SK-N-SH treated with all-trans-retinoic acid at 6 μM for 48 hours (cell line): ENCODE data around the gene PCMT1.

ENCODE experiments used
- ATAC-seq: fragments of 200-7000 bp; cut with Tn5 transposase; 3 replicates; pipeline ENCODE4 v1.9.1; 2020; ENCODE audit warnings: mild to moderate bottlenecking, moderate library complexity
- ARNTL ChIP-seq: fragments of 450-650 bp; formaldehyde crosslinking; IDR thresholded peaks from 2 replicates; pipeline ENCODE4 v1.5.0; 2020; ENCODE audit warnings: low read depth, mild to moderate bottlenecking, moderate library complexity, borderline replicate concordance
- BACH2 ChIP-seq: fragments of 250-450 bp; sonication (Bioruptor Pico); IDR thresholded peaks from 2 replicates; pipeline ENCODE4 v1.9.0; 2021; ENCODE audit warnings: mild to moderate bottlenecking, borderline replicate concordance
- CREB5 ChIP-seq: fragments of 250-450 bp; sonication (Bioruptor Pico); IDR thresholded peaks from 2 replicates; pipeline ENCODE4 v1.5.1; 2020; ENCODE audit warnings: low read depth, mild to moderate bottlenecking, moderate library complexity
- CSDC2 ChIP-seq: fragments of 250-450 bp; sonication (Bioruptor Pico); IDR thresholded peaks from 2 replicates; pipeline ENCODE4 v1.5.0; 2020; ENCODE audit warnings: mild to moderate bottlenecking, moderate library complexity
- ESRRG ChIP-seq: fragments of 250-450 bp; sonication (Bioruptor Pico); IDR thresholded peaks from 2 replicates; pipeline ENCODE4 v1.6.1; 2021; ENCODE audit warnings: mild to moderate bottlenecking
- GLIS3 ChIP-seq: fragments of 250-450 bp; sonication (Bioruptor Pico); IDR thresholded peaks from 2 replicates; pipeline ENCODE4 v1.5.0; 2020; ENCODE audit warnings: mild to moderate bottlenecking, moderate library complexity
- OSR1 ChIP-seq: fragments of 250-450 bp; sonication (Bioruptor Pico); IDR thresholded peaks from 2 replicates; pipeline ENCODE4 v1.8.0; 2022; ENCODE audit warnings: moderate library complexity, mild to moderate bottlenecking, inconsistent platforms
- PATZ1 ChIP-seq: fragments of 250-450 bp; sonication (Bioruptor Pico); IDR thresholded peaks from 2 replicates; pipeline ENCODE4 v1.8.0; 2020; ENCODE audit warnings: mild to moderate bottlenecking, moderate library complexity, borderline replicate concordance
- POU6F1 ChIP-seq: fragments of 250-450 bp; sonication (Bioruptor Pico); IDR thresholded peaks from 2 replicates; pipeline ENCODE4 v1.8.0; 2021; ENCODE audit warnings: low read depth, mild to moderate bottlenecking, moderate library complexity, borderline replicate concordance
- PPARA ChIP-seq: fragments of 250-450 bp; sonication (Bioruptor Pico); IDR thresholded peaks from 2 replicates; pipeline ENCODE4 v1.5.0; 2020; ENCODE audit warnings: mild to moderate bottlenecking, borderline replicate concordance
- SNAI2 ChIP-seq: fragments of 250-450 bp; sonication (Bioruptor Pico); IDR thresholded peaks from 2 replicates; pipeline ENCODE4 v1.5.0; 2020; ENCODE audit warnings: mild to moderate bottlenecking, moderate library complexity
- TCF4 ChIP-seq: fragments of 250-450 bp; sonication (Bioruptor Pico); IDR thresholded peaks from 2 replicates; pipeline ENCODE4 v1.8.0; 2021; ENCODE audit warnings: mild to moderate bottlenecking, moderate library complexity, borderline replicate concordance
- TOX ChIP-seq: fragments of 250-450 bp; sonication (Bioruptor Pico); IDR thresholded peaks from 2 replicates; pipeline ENCODE4 v1.8.0; 2021; ENCODE audit warnings: mild to moderate bottlenecking, moderate library complexity, borderline replicate concordance
- TSHZ2 ChIP-seq: fragments of 250-450 bp; sonication (Bioruptor Pico); IDR thresholded peaks from 2 replicates; pipeline ENCODE4 v1.5.0; 2020; ENCODE audit warnings: mild to moderate bottlenecking, moderate library complexity
- ZC3H10 ChIP-seq: fragments of 250-450 bp; sonication (Bioruptor Pico); IDR thresholded peaks from 2 replicates; pipeline ENCODE4 v1.5.1; 2021; ENCODE audit warnings: mild to moderate bottlenecking, moderate library complexity
- ZFP3 ChIP-seq: fragments of 250-450 bp; sonication (Bioruptor Pico); IDR thresholded peaks from 2 replicates; pipeline ENCODE4 v1.5.0; 2020; ENCODE audit warnings: mild to moderate bottlenecking, moderate library complexity
- ZFP30 ChIP-seq: fragments of 450-650 bp; formaldehyde crosslinking; IDR thresholded peaks from 2 replicates; pipeline ENCODE4 v1.5.0; 2022; ENCODE audit warnings: mild to moderate bottlenecking, moderate library complexity
- ZNF565 ChIP-seq: fragments of 450-650 bp; formaldehyde crosslinking; conservative IDR thresholded peaks from 2 replicates; pipeline ENCODE4 v1.5.0; 2020; ENCODE audit warnings: low read depth, mild to moderate bottlenecking, moderate library complexity
- ZNF70 ChIP-seq: fragments of 450-650 bp; formaldehyde crosslinking; IDR thresholded peaks from 2 replicates; pipeline ENCODE4 v1.5.0; 2020; ENCODE audit warnings: mild to moderate bottlenecking, moderate library complexity
- ZNF8 ChIP-seq: fragments of 450-650 bp; formaldehyde crosslinking; IDR thresholded peaks from 2 replicates; pipeline ENCODE4 v1.5.0; 2020; ENCODE audit warnings: mild to moderate bottlenecking, moderate library complexity

Gene PCMT1

GRCh38 chr6:149714442-149714841, 35.1 kb upstream of the PCMT1 start:
- no peak for TF ChIP-seq ZNF70
- no peak for TF ChIP-seq ZFP3 (CRISPR knock-in tag)
- no peak for ATAC-seq

- no peak for ATAC-seq
These were observed 33.2 kb upstream of the PCMT1 start for GRCh38 chr6:149716181-149716963.

GRCh38 chr6:149717255-149717587, 32.3 kb upstream of the PCMT1 start:
- ATAC-seq = no peak; the same call in 2 of the 3 replicates
- TF ChIP-seq CSDC2 (no peak), PPARA (CRISPR knock-in tag) (no peak), OSR1 (CRISPR knock-in tag) (no peak), ESRRG (CRISPR knock-in tag) (no peak), BACH2 (no peak), TCF4 (CRISPR knock-in tag) (no peak), TSHZ2 (no peak)

More at GRCh38 chr6:149716181-149716963, 33.2 kb upstream of the PCMT1 start:
- TF ChIP-seq ZNF565 (CRISPR knock-in tag) (no peak), PPARA (CRISPR knock-in tag) (no peak), ZFP3 (CRISPR knock-in tag) (no peak), ESRRG (CRISPR knock-in tag) (no peak), PATZ1 (CRISPR knock-in tag) (no peak), TCF4 (CRISPR knock-in tag) (no peak), OSR1 (CRISPR knock-in tag) (no peak), POU6F1 (CRISPR knock-in tag) (no peak), ARNTL (CRISPR knock-in tag) (no peak), GLIS3 (no peak), ZNF70 (no peak), ZNF8 (CRISPR knock-in tag) (no peak), ZC3H10 (CRISPR knock-in tag) (no peak), BACH2 (no peak), CSDC2 (no peak), CREB5 (no peak), TSHZ2 (no peak), TOX (CRISPR knock-in tag) (no peak), ZFP30 (CRISPR knock-in tag) (no peak), SNAI2 (CRISPR knock-in tag) (no peak)
